Glomerular visceral epithelial cell (primary cell): ENCODE measurements around the gene PGLYRP4.
"Not testable (repeated sequence)": the region's sequence is repeated elsewhere in the genome, so short reads cannot be mapped to it uniquely, and the experiment has no call there.

Source experiments
- DNase-seq: peaks from one replicate; pipeline ENCODE4 v3.0.0-alpha.2; 2016; ENCODE audit errors: extremely low spot score

PGLYRP4 gene

GRCh38 chr1:153337980-153338853 is 10.4 kb downstream of the PGLYRP4 start:
- DNase-seq, result no peak

GRCh38 chr1:153336650-153337049 is 12.0 kb downstream of the PGLYRP4 start:
- no peak for DNase-seq

- DNase-seq, result no peak
These were observed 14.7 kb downstream of the PGLYRP4 start for GRCh38 chr1:153333902-153334301.

GRCh38 chr1:153324912-153325311 is 23.7 kb downstream of the PGLYRP4 start:
- no peak for DNase-seq

GRCh38 chr1:153322568-153322967 is 26.1 kb downstream of the PGLYRP4 start:
- no peak for DNase-seq

- not testable (repeated sequence) for DNase-seq
These were observed 30.5 kb downstream of the PGLYRP4 start for GRCh38 chr1:153318145-153318544.

GRCh38 chr1:153316013-153316412 is 32.6 kb downstream of the PGLYRP4 start:
- DNase-seq, result not testable (repeated sequence)

GRCh38 chr1:153314388-153314787 is 34.3 kb downstream of the PGLYRP4 start:
- not testable (repeated sequence) for DNase-seq

GRCh38 chr1:153313288-153313687 is 35.4 kb downstream of the PGLYRP4 start:
- no peak for DNase-seq

- DNase-seq, result no peak
These were observed 36.0 kb downstream of the PGLYRP4 start, which contains the start of gene PGLYRP3 for GRCh38 chr1:153312570-153313186. Gene PGLYRP3, minus strand, starts transcription at chr1:153312952. Its CDS starts 2,287 bp downstream, at chr1:153310665.

- no peak for DNase-seq
These were observed 38.1 kb downstream of the PGLYRP4 start for GRCh38 chr1:153310526-153310925.

GRCh38 chr1:153309441-153309840 is 39.2 kb downstream of the PGLYRP4 start:
- no peak for DNase-seq

GRCh38 chr1:153308540-153308939 is 40.1 kb downstream of the PGLYRP4 start:
- no peak for DNase-seq

- no peak for DNase-seq
These were observed 41.4 kb downstream of the PGLYRP4 start for GRCh38 chr1:153307221-153307600.

GRCh38 chr1:153306303-153307220 is 42.1 kb downstream of the PGLYRP4 start:
- no peak for DNase-seq

- no peak for DNase-seq
These were observed 43.0 kb downstream of the PGLYRP4 start for GRCh38 chr1:153305682-153306081.

GRCh38 chr1:153302308-153302707 is 46.3 kb downstream of the PGLYRP4 start:
- DNase-seq, result no peak

- no peak for DNase-seq
These were observed 54.8 kb downstream of the PGLYRP4 start for GRCh38 chr1:153293851-153294250.

GRCh38 chr1:153293480-153293775 is 55.2 kb downstream of the PGLYRP4 start:
- DNase-seq, result no peak

GRCh38 chr1:153292740-153293479 is 55.7 kb downstream of the PGLYRP4 start:
- no peak for DNase-seq

- DNase-seq, result no peak
These were observed 56.5 kb downstream of the PGLYRP4 start for GRCh38 chr1:153292185-153292584.

- DNase-seq, result no peak
These were observed 57.1 kb downstream of the PGLYRP4 start for GRCh38 chr1:153291514-153291913.
